HL-60 (cell line): Measurements from ENCODE around the gene SMC3.

Experiments used
- POLR2AphosphoS5 ChIP-seq: IDR thresholded peaks from 2 replicates; pipeline ENCODE4 v1.6.1; 2012; ENCODE audit warnings: low read depth
- TF ChIP-seq, protein P1 (sequence below): IDR thresholded peaks from one replicate; pipeline ENCODE4 v1.5.1; 2011; ENCODE audit warnings: low read length, control low read depth, inconsistent platforms; ENCODE audit not compliant: insufficient read depth

GRCh38 chr10:110556969-110557601, 10.4 kb upstream of the SMC3 start:
- no peak for TF ChIP-seq POLR2AphosphoS5
- TF ChIP-seq, protein P1, sequence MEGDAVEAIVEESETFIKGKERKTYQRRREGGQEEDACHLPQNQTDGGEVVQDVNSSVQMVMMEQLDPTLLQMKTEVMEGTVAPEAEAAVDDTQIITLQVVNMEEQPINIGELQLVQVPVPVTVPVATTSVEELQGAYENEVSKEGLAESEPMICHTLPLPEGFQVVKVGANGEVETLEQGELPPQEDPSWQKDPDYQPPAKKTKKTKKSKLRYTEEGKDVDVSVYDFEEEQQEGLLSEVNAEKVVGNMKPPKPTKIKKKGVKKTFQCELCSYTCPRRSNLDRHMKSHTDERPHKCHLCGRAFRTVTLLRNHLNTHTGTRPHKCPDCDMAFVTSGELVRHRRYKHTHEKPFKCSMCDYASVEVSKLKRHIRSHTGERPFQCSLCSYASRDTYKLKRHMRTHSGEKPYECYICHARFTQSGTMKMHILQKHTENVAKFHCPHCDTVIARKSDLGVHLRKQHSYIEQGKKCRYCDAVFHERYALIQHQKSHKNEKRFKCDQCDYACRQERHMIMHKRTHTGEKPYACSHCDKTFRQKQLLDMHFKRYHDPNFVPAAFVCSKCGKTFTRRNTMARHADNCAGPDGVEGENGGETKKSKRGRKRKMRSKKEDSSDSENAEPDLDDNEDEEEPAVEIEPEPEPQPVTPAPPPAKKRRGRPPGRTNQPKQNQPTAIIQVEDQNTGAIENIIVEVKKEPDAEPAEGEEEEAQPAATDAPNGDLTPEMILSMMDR = peak; percentile 32
